Epidermal melanocyte (primary cell): Measurements from ENCODE around the gene APCDD1L.

Experiments
- DNase-seq: peaks from one replicate; pipeline ENCODE4 v3.0.0; 2011; ENCODE audit warnings: low spot score; ENCODE audit not compliant: insufficient read length

Gene APCDD1L

DNA sequence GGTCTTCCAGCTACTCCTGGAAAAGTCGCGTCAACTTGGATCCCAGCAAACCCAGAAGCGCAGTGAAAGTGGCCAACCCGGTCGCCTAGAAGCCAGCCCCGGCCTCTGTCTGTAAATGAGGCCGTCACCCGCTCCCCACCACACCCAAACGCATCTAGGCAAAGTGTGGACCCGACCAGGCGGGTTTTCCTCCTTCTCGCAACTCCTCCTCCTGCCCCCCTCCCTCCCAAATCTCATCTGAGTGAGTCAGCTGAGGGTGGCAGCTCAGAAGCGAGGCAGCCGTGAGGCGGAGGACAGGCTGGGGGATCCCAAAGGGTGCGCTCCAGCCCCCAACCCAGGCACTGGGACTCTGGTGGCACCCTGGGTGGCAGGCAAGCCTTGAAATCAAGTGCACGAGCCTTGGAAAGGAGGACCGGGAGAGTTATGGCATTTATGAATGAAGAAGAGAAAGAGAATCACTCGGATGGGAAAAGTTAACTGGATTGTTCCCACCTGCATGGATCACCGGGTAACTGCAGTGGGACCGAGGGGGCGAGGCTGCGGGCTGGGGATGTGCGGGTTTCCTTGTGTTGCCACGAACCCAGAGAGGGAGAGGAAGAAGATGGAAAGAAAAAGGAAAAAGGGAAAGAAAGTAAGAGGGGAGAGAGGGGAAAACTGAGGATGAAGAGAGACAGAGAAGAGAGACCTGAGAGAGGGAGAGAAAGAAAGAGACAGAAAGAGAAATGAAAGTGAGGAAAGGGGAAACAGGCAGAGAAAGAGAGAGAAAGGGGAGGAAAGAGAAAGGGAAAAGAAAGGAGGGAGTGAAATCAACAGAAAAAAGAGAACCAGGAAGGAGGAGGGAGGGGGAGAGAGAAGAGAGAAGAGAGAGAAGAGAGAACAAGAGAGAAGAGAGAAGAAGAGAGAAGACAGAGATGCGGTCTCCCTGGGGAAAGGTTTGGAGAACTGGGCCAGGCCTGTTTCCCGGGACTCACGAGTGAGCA lies at the start of gene APCDD1L:
TSS of gene APCDD1L (minus strand) at position 167 of the 980 bp plus-strand sequence. CDS start 692 bp downstream, outside the sequence.
- no peak for DNase-seq

DNA sequence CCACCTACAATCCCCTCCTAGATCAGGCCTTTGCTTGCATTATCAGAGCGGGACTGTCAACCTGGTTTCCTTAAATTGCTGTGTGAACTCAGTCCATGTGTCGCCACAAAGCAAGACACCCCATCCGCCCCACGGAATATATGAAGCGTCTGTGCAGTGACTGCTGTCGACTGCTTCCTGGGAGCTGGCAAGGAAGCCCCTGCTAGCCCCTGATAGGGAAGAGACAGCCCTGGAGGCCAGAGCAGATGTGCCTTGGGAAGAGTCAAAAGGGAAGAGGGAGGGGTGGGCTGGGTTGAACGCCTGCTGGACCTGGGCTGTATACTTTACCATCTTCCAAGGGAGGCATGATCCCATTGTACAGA lies 44.1 kb upstream of the APCDD1L start:
- no peak for DNase-seq

DNA sequence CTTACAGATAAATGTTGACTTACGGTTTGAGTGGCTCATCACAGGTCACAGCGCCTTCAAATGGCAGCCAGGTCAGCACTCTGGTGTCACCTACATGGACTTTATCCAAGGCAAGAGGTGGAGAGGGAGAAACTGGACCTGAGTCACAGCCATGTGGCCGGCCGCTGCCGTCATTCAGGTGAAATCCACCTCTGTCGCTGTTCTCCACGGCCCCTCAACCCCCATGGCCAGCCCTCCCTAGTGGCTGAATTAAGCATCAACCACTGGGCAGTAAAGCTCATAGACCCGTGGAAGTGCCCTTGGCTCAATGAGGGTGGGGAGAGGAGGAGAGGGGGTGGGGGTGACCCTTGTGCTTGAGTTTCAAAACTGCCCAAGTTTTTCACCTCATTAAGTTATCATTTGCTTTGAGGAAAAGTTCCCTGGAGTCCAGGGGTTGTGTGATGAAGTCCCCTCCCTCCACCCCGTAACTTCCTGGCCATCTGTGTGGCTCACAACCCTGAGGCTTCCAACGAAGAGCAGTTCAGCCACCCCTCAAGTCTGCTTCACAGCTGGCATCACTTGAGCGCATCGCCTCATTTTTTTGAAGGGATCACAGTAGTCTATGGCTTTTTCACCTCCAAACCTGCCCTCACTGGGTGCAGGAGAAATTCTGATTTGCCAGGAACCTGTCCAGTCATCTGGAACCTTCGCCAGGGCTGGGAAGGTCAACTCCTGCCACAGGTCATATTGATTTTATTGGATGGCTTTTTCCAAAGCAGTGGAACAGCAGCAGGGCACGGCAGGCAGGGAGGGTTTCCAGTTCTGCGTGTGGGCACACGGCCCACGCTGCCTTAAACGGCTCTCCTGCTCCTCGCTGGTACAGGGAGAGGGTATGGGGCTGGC lies 43.5 kb upstream of the APCDD1L start:
- DNase-seq = no peak

DNA sequence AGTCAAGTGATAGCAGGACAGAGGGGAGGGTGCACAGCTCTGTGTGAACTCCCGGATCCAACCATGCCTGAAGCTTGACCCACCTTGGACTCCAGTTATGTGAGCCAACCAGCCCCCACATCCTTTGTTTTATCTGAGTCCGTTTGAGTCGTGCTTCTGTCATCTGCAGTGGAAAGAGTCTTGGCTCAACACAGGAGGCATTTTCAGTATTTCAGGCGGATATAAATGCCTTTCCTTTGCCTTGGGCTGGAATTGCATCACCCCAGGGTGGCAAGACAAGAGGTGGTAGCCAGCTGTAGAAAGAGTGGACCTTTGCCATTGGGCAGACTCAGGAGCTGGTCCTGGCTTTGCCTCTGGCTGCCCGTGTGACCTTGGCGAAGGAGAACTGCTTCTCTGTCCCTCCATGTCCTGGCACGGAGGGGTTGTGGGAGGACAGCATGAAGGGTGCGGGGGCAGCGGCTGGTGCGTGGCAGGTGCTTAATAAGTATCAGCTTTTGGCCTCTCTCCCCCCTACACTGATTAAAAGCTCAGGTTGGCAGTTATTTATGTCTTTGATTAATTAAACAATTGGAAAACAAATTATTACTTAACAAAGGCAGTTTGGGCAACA lies 42.6 kb upstream of the APCDD1L start:
- DNase-seq = no peak

DNA sequence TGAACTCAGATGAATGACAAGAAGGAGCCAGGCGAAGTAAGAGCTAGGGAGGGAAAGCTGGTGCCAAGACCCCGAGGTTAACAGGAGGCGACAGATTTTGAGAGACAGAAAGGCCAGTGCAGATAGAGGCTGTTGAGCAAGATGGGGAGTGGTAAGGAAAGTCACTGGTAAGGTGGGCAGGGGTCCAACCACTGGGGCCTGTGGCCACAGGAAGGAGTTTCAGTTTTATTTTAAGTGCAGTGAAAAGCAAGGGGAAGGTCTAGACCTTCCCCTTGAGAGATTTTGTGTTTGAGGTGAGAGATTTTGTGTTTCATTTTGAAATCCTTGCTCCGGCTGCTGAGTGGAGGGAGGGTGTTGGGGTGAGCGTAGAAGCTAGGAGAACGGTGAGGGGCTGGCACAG lies 41.8 kb upstream of the APCDD1L start:
- DNase-seq = no peak

DNA sequence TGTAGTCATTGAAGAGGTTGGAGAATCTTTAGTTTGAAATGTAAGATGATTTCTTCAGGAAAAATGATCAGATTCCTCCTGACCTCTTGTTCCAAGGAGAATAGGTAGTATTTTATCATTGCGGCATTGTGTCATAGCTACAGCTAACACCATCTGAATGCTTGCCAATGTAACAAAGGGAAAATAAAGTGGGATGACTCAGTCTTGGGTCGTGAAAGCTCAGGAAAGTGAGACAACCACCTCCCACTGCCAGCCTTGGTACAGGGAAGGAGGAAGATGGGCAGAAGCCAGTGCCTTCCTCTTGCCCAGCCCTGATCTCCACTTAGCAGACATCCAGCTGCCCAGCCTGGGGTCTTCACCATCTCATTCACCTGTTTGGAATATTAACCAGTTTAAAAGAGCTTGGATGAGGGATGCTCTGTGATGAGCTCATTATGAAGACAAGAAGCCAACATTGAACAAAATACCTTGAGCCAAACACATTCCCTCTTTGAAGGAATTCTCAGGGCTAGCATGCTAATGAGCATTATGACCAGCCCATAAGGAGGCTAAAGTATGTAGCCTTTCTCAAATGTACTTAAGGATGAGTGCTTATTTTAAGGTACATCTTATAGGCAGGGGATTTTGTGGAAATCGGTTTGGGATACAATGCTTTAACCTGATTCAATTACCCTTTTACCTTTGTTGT lies 40.0 kb upstream of the APCDD1L start:
- no peak for DNase-seq

DNA sequence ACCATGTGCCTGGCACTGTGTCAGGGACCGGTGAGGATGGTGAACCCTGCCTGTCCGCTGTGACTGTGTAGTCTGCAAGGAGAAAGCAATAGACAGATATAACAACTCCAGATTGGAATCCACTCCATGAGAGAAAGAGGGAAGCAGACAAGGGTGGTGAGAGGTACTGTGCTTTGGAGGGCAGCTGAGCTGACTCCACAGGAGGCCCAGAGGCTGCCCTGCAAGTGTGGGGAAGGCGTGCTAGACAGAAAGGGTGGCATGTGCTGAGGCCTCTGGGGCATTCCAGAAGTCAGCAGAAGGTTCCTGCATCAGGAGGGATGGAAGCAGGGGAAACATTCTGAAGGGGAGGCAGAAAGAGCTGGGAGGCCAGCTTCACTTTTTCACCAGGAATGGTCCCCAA lies 39.3 kb upstream of the APCDD1L start:
- DNase-seq = no peak

DNA sequence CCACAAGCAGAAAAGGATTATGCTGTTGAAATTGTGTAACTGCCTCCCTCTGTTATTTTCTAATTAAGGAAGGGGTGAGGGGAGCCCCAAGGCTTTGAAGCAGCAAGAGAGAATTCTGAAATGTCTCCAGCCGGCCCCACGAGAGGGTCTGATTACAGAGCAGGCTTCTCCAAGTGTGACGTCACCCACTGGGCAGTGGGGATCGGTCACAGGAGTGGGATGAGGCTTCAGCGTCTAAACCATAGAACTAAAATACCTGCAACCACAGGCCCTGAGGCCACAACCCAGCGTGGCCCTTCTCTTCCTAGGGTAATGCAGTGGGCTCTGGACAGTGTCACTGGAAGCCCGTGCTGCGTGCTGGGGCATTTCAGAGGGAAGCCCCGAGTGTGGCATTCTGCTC lies 38.6 kb upstream of the APCDD1L start:
- no peak for DNase-seq

DNA sequence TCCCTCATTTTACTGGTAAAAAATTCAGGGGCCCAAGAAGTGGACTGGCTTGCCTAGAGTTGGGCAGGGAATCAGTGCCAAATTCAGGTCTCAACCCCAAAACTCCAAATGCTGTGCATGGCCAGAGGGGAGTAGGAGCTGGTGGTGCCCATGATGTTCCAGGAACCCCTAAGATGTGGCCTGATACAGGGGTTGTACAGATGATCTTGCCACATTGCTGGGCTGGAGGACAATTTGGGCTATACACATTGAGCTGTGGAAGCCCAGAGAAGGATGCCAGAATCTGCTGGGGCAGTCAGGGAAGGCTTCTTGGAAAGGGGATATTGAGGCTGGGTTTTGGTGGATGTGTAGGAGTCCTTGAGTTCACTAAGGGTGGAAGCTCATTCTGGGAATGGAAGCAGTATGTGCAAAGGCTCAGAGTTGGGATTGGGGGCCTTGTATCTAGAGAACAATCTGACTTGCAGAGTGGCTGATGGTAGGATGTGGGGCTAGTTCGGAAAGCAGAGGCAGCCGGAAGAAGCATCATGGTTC lies 38.0 kb upstream of the APCDD1L start:
- no peak for DNase-seq

DNA sequence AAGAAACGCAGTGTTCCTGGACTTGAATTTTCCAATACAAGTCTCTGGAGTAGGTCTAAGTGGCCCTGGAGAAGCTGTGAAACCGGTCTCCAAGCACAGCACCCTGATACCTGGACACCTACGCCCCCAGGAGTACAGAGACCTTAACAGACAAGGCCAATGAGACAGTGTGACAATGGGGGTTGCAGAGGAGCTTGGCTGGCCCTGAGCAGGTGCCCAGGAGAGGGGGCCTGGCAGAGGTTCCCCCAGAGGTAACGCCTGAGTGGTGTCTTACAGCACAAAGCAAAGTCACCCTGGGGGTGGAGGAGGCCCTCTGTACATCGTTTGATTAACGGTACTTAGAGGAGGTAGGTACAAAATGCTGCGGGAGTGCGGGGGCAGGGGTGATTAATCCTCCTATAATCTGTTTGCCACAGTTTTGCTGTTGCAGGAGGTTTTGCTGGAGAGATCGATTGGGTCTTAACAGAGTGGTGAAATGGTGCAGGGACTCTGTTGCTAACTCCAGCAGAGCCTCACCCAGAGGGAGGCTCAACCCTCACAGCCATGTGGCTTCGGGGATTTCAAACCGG lies 37.3 kb upstream of the APCDD1L start:
- DNase-seq = no peak

DNA sequence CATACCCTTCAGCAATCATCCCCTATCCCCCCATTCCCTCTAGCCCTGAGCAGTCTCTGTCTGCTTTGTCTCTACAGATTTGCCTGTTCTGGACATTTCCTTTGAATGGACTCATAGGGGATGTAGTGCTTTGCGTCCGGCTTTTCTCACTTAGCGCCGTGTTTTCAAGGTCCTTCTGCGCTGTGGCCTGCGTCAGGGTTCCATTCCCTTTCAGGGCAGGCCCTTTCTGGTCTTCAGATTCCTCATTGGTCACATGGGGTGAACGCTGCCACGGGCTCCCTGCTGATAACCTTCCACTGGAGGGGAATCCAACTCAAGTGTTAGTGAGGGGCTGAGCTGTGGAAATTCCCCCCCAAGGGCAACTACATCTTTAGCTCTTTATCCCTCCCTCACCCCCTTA lies 36.4 kb upstream of the APCDD1L start:
- no peak for DNase-seq

DNA sequence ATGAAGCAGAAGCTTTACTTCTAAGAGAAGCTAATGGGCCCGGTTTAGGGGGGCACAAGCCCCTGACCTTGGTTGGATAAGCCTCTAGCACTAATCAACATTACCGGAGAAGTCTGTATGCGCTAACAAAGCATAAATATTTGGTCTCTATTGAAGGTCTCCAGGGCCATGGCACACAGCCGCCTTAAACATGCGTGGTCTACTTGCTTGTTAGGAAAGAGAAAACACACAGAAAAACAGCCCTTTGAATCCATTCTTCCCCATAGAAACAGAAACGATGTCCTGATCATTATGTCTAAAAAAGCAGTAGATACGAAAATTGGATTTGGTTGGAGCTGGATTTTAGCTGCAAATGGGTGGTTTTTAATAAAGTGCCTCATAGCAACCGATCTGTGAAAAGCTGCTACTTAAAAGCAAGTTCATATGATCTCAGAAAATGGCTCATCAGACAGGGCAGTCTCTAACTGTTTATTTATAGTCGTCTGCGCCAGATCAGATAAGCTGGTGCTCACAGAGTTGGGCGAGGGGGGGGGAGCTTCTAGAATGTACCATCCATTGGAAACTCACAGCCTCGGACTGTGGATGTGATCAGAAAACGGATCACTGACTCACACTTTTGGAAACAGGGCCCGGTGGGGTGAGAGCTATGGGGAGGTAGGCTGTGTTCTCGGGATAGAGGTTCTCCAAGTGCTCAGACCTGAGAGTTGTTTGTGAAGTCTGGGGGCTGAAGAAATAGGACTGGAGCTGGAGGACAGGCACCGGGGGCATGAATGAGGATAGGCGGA lies 35.3 kb upstream of the APCDD1L start:
- DNase-seq = no peak

DNA sequence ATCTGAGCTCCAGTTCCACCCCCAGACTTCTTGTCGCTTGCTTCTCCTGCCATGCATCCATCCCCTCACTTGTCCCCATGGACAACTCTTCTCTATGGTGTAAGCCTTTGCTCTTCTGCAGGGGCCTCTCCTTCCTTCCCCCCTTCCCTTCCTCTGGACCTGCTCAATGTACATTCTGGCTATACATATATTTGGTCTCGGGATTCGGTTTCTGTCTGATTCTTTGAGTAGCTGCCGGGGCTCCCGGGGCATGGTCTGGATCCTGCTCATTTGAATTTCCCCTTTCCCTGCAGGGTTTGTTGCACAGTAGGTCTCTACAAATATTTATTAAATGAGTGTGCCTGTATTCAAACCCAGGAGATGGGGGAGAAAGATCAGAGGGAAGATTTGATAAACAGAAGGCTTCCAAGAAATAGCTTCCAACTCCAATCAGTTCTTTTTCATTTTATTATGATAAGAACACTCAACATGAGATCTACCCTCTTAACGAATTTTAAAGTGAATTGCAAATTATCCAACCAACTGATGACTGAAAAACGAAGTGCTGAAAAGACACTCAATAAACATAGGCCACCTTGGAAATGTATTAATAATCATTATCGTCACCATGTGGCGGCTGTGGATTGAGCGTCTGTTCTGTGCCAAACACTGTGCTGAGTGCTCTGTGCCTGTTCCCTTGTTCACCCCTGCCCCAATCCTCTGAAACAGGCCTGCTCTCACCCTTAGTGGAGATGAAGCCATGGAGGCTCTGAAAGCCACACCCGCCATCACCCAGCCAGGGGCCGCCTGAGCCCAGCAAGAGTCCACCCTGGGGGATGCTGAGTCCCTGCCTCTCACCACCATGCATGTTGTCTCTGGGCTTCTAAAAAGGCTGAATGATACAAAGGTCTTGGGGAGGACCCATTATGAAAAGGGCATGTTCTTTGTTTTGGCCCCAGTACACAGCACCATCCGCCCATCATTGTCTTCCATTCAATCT lies 34.3 kb upstream of the APCDD1L start:
- DNase-seq = no peak

DNA sequence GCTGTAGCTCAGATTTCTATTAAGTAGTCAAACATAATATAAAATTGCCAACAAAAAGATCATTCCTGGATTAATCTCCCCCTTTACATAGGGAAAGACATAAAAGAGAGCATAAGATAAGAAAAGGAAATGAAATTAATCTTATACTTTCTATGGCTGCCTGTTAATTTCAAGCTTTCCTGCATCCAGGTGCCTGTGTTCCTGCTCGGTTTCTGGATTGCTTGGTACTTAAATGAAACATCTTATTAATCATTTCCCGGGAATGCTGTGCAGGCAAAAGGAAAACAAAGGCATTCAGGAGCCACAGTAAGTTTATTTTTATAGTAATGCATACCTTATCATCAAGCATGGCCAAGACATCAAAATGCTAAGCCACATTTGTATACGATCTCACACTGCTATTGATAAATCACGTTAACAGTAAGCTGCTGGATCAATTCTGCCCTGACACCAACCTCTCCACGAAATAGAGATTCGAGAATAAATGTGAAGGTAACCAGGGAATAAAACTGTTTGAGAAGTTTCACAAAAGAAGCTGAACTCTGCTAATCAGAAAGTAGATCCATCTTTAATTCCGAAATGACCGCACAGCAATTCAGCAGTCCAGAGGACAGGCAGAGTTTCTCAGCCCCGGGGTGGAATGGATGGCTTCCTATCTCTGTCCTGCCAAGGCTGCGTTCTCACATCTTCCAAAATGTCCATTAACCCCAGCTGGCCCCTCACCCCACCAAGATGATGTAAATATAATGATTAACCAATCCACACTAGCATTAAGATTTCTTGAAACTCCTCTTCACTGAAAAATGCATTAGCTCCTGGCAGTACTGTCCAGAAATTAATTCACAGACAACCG lies 32.6 kb upstream of the APCDD1L start:
- no peak for DNase-seq

DNA sequence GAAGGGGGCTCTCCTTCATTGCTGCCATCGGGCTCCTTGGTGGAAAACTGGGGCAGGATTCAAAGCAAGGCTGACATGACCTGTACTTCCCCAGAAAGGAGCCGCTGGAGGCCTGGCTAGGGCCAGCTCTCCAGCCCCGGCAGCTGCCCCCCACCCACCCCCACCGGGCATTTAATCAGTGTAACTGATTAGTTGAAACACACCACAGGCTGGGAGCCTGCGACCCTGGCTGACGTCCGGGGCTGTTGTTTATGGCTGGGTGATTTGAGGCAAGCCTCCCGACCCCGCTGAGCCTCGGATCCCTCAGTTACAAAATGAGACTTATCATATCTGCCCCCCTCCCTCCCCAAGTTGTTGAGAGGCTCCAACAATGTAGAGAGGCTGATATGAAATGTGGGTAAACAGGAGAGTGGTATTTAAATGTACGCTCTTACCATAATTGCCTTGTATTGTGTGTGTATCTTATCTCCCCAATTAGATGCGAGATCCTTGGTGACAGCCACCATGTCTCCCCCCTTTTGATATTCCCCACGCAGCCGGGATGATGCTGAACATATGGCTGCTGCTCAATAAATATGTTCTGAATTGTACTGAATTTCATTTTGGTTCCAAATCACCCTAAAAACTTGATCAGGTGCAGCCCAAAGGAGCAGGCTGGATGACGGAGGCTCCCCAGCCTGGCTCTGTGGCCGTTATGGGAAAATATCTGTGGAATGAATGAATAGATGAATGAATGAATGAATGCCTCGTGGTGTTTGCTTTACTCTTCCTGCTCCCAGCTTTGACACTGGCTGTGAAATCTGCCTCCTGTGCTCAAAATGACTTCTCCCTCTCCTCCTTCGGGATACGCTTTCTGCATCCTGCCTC lies 31.8 kb upstream of the APCDD1L start:
- DNase-seq = no peak

DNA sequence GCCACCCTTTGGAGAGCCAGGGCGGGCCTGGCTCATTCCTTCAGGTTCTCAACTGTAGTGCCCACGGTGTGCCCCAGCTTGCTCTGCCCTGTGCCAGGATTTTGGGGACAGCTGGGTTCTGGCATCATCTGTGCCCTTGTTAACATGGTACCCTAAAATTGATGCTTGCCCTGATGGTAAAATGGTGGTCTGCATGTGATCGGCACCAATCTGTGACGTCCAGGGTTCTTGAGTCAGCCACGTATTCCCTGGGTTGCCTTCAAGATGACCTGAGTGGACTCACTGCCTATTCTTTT lies 31.2 kb upstream of the APCDD1L start:
- DNase-seq = no peak
